Activated naive CD8-positive, alpha-beta T cell (primary cell): ENCODE results near the gene TCERG1L.

Source experiments
- H3K27ac Mint-ChIP-seq: one replicate; pipeline ENCODE4 v1.8.0; 2021; ENCODE audit warnings: mixed read lengths
- H3K27me3 Mint-ChIP-seq: one replicate; pipeline ENCODE4 v1.8.0; 2021; ENCODE audit warnings: mixed read lengths
- H3K36me3 Mint-ChIP-seq: one replicate; pipeline ENCODE4 v1.8.0; 2021; ENCODE audit warnings: mixed read lengths
- H3K4me1 Mint-ChIP-seq: one replicate; pipeline ENCODE4 v1.8.0; 2021; ENCODE audit warnings: low read depth, mixed read lengths
- H3K4me3 Mint-ChIP-seq: one replicate; pipeline ENCODE4 v1.8.0; 2021; ENCODE audit warnings: mild to moderate bottlenecking, mixed read lengths
- H3K9me3 Mint-ChIP-seq: one replicate; pipeline ENCODE4 v1.8.0; 2021; ENCODE audit warnings: low read depth, mixed read lengths

TCERG1L gene

GRCh38 chr10:131252567-131253276, 58.8 kb downstream of the TCERG1L start:
- Mint-ChIP-seq H3K27ac (no peak overlapping the region), H3K4me3 (no peak overlapping the region), H3K9me3 (no peaks in the 10 kb centered on the region), H3K36me3 (no peaks in the 10 kb centered on the region), H3K4me1 (no peaks in the 10 kb centered on the region), H3K27me3 (peaks cover 11% of the 10 kb centered on the region)

GRCh38 chr10:131251146-131251541, 60.4 kb downstream of the TCERG1L start:
- no peak overlapping the region for H3K27ac Mint-ChIP-seq
- H3K9me3 Mint-ChIP-seq = no peaks in the 10 kb centered on the region
- no peaks in the 10 kb centered on the region for H3K4me1 Mint-ChIP-seq
- no peaks in the 10 kb centered on the region for H3K36me3 Mint-ChIP-seq
- peaks cover 12% of the 10 kb centered on the region for H3K27me3 Mint-ChIP-seq
- H3K4me3 Mint-ChIP-seq = no peak overlapping the region

- H3K27ac Mint-ChIP-seq = no peak overlapping the region
- no peaks in the 10 kb centered on the region for H3K9me3 Mint-ChIP-seq
- H3K4me1 Mint-ChIP-seq = no peaks in the 10 kb centered on the region
- H3K4me3 Mint-ChIP-seq = no peak overlapping the region
- no peaks in the 10 kb centered on the region for H3K36me3 Mint-ChIP-seq
- H3K27me3 Mint-ChIP-seq = peaks cover 12% of the 10 kb centered on the region
These were observed 60.9 kb downstream of the TCERG1L start for GRCh38 chr10:131250454-131251145.

- Mint-ChIP-seq H3K27ac (no peak overlapping the region), H3K9me3 (no peaks in the 10 kb centered on the region)
These were observed 61.6 kb downstream of the TCERG1L start for GRCh38 chr10:131249955-131250344.

GRCh38 chr10:131249238-131249954, 62.1 kb downstream of the TCERG1L start:
- H3K27ac Mint-ChIP-seq = no peak overlapping the region
- no peaks in the 10 kb centered on the region for H3K4me1 Mint-ChIP-seq
- H3K9me3 Mint-ChIP-seq = no peaks in the 10 kb centered on the region
- H3K36me3 Mint-ChIP-seq = no peaks in the 10 kb centered on the region
- no peak overlapping the region for H3K4me3 Mint-ChIP-seq
- H3K27me3 Mint-ChIP-seq = peaks cover 12% of the 10 kb centered on the region

More at GRCh38 chr10:131249955-131250344, 61.6 kb downstream of the TCERG1L start:
- no peak overlapping the region for H3K4me3 Mint-ChIP-seq
- H3K27me3 Mint-ChIP-seq = peaks cover 12% of the 10 kb centered on the region
- H3K4me1 Mint-ChIP-seq = no peaks in the 10 kb centered on the region
- no peaks in the 10 kb centered on the region for H3K36me3 Mint-ChIP-seq

- Mint-ChIP-seq H3K4me3 (no peak overlapping the region), H3K9me3 (no peaks in the 10 kb centered on the region), H3K36me3 (no peaks in the 10 kb centered on the region), H3K27me3 (peaks cover 10% of the 10 kb centered on the region), H3K4me1 (no peaks in the 10 kb centered on the region), H3K27ac (no peak overlapping the region)
These were observed 63.0 kb downstream of the TCERG1L start for GRCh38 chr10:131248376-131249165.

GRCh38 chr10:131247873-131248272, 63.6 kb downstream of the TCERG1L start:
- Mint-ChIP-seq H3K36me3 (no peaks in the 10 kb centered on the region), H3K4me3 (no peak overlapping the region), H3K4me1 (no peaks in the 10 kb centered on the region), H3K27ac (no peak overlapping the region), H3K27me3 (peaks cover 8% of the 10 kb centered on the region), H3K9me3 (no peaks in the 10 kb centered on the region)

- H3K9me3 Mint-ChIP-seq = no peaks in the 10 kb centered on the region
These were observed 64.7 kb downstream of the TCERG1L start for GRCh38 chr10:131246775-131247174.

GRCh38 chr10:131246089-131246488, 65.4 kb downstream of the TCERG1L start:
- Mint-ChIP-seq H3K27me3 (peaks cover 1% of the 10 kb centered on the region), H3K36me3 (no peaks in the 10 kb centered on the region), H3K9me3 (no peaks in the 10 kb centered on the region), H3K27ac (no peak overlapping the region), H3K4me1 (no peaks in the 10 kb centered on the region), H3K4me3 (no peak overlapping the region)

More at GRCh38 chr10:131246775-131247174, 64.7 kb downstream of the TCERG1L start:
- Mint-ChIP-seq H3K36me3 (no peaks in the 10 kb centered on the region), H3K4me3 (no peak overlapping the region), H3K4me1 (no peaks in the 10 kb centered on the region), H3K27me3 (peaks cover 4% of the 10 kb centered on the region), H3K27ac (no peak overlapping the region)

- no peak overlapping the region for H3K4me3 Mint-ChIP-seq
- H3K36me3 Mint-ChIP-seq = no peaks in the 10 kb centered on the region
- no peaks in the 10 kb centered on the region for H3K9me3 Mint-ChIP-seq
- H3K27ac Mint-ChIP-seq = no peak overlapping the region
- no peaks in the 10 kb centered on the region for H3K4me1 Mint-ChIP-seq
- peaks cover 1% of the 10 kb centered on the region for H3K27me3 Mint-ChIP-seq
These were observed 66.0 kb downstream of the TCERG1L start for GRCh38 chr10:131245475-131246059.

- Mint-ChIP-seq H3K27me3 (peaks cover 4% of the 10 kb centered on the region), H3K27ac (no peak overlapping the region), H3K4me3 (no peak overlapping the region)
These were observed 66.7 kb downstream of the TCERG1L start for GRCh38 chr10:131244836-131245235.

GRCh38 chr10:131243076-131243475, 68.4 kb downstream of the TCERG1L start:
- no peak overlapping the region for H3K27ac Mint-ChIP-seq
- no peak overlapping the region for H3K4me3 Mint-ChIP-seq
- H3K4me1 Mint-ChIP-seq = no peaks in the 10 kb centered on the region
- no peaks in the 10 kb centered on the region for H3K9me3 Mint-ChIP-seq
- H3K36me3 Mint-ChIP-seq = no peaks in the 10 kb centered on the region
- peaks cover 4% of the 10 kb centered on the region for H3K27me3 Mint-ChIP-seq

More at GRCh38 chr10:131244836-131245235, 66.7 kb downstream of the TCERG1L start:
- Mint-ChIP-seq H3K36me3 (no peaks in the 10 kb centered on the region), H3K9me3 (no peaks in the 10 kb centered on the region), H3K4me1 (no peaks in the 10 kb centered on the region)

GRCh38 chr10:131242007-131242406, 69.5 kb downstream of the TCERG1L start:
- H3K9me3 Mint-ChIP-seq = no peaks in the 10 kb centered on the region
- H3K27ac Mint-ChIP-seq = no peak overlapping the region
- no peaks in the 10 kb centered on the region for H3K4me1 Mint-ChIP-seq
- H3K27me3 Mint-ChIP-seq = peaks cover 3% of the 10 kb centered on the region
- H3K4me3 Mint-ChIP-seq = no peak overlapping the region
- no peaks in the 10 kb centered on the region for H3K36me3 Mint-ChIP-seq

- Mint-ChIP-seq H3K4me3 (no peak overlapping the region), H3K4me1 (no peaks in the 10 kb centered on the region), H3K27ac (no peak overlapping the region), H3K9me3 (no peaks in the 10 kb centered on the region), H3K36me3 (no peaks in the 10 kb centered on the region), H3K27me3 (peaks cover 3% of the 10 kb centered on the region)
These were observed 70.8 kb downstream of the TCERG1L start for GRCh38 chr10:131240691-131241090.
